HuH-7.5 (cell line): Measurements from ENCODE around the gene ENPP7.
"Not testable (repeated sequence)": the region's sequence is repeated elsewhere in the genome, so short reads cannot be mapped to it uniquely, and the experiment has no call there.

Source experiments
- DNase-seq: peaks from one replicate; pipeline ENCODE4 v3.0.0; 2011; ENCODE audit warnings: low spot score

Gene ENPP7

DNA sequence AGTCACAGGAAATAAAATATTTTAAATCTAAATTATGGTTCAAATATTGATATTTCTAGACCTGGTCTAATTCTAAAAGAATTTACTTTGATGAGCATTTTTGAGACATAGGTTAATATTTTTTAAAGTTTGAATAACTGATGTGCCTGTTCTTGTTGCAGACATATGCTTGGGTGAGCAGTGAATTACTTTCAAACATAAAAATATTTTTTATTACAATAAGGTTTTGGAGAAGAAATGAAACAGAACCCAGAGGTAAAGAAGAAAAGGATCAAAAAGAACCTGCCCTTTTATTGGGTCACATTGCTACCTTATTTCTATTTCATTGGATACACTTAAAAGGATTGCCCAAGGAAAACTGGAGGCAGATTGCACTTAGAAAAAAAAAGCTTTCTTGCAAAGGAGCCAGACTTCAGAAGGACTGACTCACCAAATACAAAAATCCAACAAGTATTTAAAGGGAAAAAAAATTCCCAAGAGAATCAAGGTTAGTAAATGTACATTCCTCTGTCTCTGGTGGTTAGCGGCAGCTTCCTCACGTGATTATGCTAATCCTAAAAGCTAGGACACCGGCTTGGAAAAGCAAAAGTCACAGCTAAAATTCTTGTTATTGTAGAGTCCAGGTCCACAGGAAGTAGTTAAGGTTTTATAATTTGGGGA is 18.5 kb downstream of the ENPP7 start:
- no peak for DNase-seq

DNA sequence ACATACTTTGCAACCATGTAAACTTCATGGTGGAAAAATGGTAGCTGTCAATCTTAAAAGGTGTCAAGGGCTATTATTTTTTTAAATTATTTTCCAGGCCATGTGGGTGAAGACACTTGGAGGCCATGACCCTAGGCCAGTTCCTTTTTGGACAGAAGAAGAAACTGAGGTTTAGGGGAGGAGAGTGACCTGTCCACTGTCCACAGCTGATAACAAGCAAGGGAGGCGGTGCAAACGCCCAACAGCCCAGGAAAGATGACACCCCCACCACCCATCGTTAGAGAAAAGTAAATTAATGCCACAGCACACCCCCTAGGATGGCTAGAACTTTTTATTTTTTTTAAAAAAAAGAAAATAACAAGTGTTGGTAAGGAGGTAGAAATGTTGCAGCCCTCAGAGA is 19.2 kb downstream of the ENPP7 start:
- DNase-seq = no peak

DNA sequence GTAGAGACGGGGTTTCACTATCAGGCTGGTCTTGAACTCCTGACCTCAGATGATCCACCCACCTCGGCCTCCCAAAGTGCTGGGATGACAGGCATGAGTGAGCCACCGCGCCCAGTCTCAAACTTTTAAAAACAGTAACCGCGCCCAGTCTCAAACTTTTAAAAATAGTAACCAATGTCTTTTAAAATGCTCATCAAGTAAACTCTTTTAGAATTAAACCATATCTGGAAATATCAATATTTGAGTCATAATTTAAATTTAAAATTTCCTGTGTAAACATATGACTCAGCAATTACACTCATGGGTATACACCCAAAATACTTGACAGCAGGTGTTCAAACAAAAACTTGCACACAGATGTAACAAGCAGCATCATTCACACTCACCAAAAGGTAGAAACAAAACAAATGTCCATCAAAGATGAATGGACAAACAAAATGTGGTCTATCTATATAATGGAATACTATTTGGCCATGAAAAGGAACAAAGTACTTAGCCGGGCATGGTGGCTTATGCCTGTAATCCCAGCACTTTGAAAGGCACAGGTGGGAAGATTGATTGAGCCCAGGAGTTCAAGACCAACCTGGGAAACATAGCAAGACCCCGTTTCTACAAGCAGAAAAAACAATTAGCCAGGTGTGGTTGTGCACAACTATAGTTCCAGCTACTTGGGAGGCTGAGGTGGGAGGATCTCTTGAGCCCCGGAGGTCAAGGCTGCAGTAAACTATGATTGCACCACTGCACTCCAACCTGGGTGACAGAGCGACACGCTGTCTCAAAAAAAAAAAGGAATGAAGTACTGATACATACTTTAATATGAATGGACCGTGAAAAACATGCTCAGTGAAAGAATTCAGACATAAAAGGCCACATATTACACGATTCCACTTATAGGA is 20.2 kb downstream of the ENPP7 start:
- no peak for DNase-seq

DNA sequence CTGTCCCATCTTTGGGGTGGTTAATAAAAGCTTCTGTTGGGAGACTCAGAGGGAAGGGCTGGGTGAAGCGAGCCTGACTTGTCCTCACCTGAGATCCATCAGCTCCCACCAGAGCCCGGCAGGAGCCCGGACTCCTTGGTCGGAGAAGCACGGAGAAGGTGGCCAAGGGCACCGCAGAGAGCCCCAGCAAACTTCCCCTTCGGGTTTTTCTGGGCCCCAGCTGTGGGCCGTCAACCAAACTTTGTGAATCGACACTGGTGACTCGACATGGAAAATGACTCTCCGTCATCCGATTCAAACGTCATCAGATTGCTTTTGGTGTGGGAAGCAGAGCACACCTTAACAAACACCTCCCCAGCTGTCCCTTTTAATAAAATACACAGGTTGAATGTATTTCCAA is 21.4 kb downstream of the ENPP7 start:
- no peak for DNase-seq

DNA sequence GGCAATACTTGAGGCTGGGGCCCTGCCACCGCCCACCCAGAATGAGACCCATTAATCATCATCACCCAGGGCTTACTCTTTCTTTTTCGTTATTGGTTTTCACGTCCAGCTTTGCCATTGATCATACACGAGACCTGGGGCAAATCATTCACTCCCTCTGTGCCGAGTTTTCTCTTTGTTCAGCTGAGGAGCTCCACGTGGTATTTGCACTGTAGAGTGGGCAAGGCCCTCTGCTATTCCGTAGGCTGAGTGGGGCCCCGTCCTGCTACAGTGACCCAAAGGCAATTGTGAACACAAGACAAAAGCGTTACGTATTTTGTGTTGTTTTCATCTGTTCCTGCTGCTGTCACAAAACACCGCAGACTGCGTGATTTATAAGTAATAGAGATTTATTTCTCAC is 23.6 kb downstream of the ENPP7 start:
- DNase-seq = no peak

DNA sequence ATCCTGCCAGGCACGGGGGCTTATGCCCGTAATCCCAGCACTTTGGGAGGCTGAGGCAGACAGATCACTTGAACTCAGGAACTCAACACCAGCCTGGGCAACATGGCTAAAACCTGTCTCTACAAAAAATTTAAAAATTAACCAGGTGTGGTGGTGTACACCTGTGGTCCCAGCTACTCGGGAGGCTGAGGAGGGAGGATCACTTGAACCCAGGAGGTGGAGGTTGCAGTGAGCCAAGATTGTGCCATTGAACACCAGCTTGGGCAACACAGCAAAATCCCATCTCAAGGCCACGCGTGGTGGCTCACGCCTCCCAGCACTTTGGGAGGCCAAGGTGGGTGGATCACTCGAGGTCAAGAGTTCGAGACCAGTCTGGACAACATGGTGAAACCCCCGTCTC is 24.2 kb downstream of the ENPP7 start:
- DNase-seq = not testable (repeated sequence)

DNA sequence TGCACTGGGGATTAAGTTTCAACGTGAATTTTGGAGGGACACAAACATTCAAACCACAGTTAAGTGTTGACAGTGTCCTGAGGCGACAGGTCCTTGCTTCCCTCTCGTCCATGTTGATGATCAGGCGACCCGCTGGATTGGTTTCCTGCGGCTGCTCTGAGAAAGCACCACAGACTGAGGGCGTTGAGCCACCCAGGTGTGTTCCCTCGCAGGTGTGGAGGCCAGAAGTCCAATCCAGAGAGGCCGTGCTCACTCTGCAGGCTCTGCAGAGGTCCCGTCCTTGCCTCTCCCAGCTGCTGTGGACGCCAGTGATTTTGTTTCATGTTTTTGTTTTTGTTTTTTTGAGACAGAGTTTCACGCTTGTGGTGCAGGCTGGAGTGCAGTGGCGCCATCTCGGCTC is 24.8 kb downstream of the ENPP7 start:
- DNase-seq = no peak

DNA sequence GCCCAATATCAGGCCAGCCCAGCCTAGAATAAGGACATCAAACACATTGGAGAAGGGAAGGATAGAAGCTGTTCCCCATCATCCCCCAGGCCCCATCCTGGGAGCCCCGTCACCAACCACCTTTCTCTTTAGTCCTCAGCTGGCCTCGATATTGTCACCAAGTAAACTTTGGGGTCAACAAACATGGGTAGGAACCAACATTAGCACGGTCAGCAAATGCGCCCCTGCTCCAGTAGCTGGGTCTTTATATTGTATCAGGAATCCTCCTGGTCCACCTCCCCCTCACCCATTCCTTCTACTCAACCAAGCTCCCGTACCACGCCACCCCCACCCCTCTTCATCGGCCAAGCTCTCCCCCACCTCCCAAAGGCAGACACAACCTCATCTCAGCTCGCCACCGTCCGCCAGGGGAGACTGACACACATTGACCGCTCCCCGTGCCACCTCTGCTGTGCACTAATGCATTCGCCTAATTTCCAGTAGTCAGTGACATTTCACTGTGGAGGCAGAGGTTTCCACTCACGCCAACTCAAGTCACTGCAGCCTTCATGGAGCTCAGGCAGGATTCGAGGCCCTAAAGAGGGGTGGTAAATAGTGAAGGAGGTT is 26.5 kb downstream of the ENPP7 start:
- no peak for DNase-seq

DNA sequence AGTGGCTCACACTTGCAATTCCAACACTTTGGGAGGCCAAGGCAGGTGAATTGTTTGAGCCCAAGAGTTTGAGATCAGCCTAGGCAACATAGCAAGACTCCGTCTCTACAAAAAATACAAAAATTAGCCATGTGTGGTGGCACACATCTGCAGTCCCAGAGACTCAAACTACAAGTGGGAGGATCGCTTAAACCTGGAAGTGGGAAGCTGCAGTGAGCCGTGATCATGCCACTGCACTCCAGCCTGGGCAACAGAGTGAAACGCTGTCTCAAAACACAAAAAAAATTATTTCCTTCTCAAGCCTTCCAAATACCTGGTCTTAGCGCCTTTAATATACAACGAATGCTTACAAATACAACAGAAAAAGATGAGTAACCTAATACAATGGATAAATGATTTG is 27.5 kb downstream of the ENPP7 start:
- no peak for DNase-seq

DNA sequence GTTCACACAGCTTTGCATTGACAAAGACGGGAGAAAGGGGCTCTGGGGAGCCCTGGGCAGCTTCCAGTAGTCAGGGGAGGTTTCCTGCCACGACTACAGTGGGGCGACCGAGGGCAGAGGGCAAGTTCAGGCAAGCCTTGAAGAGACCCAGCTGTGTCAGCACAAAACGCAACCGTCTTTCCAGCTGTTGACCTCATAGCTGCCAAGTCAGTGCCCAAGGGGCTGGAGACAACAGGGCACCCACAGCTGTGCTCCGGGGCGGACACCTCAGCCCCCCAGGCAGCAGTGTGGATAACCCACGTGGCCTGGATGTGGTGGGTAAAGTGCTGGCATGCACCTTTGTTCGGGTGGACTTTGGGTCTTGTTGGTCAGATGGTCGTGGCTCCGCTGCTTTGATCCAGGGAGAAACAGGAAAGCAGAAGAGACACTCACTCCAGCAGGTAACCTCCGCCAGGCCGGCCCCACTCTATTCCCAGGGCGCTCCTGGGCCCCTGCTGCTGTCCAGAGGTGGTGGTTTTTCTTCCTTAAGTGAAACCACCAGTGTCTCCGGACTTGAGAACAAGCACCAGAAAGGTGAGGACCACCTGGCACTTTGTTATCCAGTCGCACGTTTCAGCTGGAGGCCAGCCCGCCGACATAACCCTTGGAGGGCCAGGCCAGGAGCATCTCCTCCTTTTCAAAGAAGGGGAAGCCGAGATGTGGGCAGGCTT is 29.6 kb downstream of the ENPP7 start:
- DNase-seq = no peak

DNA sequence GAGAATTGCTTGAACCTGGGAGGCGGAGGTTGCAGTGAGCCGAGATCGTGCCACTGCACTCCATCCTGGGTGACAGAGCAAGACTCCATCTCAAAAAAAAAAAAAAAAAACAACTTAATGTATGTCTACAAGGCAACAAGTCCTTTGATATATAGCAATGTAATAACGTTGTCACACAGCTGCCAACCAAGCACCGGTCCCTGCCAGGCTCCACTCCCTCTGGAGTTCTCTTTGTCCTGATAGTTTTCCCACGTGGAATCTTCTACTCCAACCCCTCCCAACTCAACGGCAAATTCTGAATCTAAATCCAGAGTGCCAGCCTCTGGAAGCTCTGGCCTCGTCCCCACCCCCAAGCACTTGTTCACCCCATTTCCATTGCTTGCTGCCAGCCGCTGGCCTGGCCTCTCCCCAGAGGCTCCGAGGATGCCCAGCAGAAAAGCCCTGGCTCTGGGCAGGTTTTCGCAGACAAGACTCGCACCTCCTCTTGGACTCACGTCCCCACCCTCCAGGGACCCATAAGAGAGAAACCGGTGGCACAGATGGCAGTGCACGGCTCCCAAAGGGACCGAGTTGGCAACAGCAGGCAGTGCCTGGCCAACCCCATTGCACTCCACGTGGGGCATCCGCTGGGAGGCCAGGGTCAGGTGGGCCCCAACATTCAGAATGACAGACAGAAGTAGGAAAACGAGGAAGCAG is 31.3 kb downstream of the ENPP7 start:
- DNase-seq = no peak

DNA sequence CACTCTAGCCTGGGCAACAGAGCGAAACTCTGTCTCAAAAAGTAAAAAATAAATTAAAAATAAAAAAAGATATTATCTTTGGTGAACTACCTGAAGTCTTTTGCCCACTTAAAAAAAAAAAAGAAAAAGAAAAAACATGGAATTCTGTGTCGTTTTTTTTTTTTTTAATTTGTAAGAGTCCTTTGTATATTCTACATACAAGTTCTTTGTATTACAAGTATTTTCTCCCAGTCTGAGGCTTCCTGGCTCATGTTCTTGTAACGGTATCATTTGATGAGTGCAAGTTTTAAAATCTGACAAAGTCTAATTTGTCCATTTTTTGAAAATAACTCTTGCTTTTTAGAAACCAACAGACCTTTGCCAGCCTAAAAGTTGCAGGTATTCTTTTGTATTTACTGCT is 35.0 kb downstream of the ENPP7 start:
- no peak for DNase-seq

DNA sequence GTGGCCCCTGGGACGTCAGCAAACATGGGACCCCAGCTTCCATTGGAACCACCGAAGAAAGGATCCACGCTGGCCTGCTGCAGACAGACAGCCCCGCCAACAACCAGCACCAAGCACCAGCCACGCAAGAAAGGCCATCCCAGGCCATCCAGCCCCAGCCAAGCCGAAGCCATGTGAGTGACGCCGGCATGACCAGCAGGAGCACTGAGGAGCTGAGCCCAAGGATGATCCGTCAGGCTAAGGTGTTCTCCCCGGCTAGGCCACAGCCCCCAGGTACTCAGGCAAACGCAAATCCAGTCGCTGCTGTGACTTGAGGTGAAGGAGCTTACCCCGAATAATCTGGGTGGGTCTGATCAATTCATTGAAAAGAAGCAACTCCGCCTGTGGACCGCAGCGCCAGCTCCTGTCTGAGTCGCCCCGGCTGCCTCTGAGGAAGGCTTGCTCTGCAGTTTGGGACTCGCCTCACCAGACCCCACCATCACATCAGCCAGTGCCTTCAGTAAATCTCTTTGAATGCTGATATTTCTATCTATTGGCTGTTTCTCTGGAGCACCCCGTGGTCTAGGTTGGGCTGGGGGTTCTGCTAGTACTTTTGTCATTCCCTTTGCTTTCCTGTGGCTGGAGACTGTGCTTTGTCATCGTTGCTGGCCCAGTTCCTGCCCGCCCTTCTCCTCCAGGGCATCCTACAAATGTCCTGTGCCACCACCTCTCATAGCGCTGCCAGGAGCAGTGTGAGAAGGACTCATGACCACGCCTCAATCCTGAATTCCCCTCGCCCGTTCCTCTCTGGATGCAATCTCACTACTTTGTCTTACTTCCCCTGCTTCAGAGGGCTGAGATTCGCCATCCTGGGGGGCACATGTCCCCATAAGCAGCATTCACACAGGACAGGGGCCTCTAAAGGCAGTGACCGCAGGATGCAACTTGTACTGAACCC is 39.1 kb downstream of the ENPP7 start:
- no peak for DNase-seq

DNA sequence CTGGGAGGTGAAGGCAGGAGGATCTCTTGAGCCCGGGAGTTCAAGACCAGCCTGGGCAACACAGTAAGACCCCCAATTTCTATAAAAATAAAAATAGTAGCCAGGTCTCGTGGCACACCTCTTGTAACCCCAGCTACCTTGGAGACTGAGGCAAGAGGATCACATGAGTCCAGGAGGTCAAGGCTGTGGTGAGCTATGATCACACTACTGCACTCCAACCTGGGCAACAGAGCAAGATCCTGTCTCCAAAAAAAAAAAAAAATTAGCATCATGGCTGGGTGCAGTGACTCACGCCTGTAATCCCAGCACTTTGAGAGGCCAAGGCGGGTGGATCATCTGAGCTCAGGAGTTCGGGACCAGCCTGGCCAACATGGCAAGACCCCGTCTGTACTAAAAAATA is 40.5 kb downstream of the ENPP7 start:
- DNase-seq = no peak

DNA sequence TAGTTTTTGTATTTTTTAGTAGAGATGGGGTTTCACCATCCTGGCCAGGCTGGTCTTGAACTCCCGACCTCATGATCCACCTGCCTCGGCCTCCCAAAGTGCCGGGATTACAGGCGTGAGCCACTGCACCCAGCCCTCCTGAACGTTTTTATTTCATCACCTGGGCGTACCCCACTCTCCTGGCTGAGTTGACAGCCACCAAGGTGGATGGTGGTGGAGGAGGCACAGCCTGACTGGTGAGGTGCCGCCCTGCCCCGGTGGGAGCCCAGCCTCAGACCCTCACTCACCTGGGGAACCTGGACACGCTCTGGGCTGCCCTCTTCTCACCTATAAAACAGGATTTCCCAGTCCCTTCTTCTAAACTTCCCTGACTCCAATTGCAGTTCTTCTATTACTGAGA is 42.0 kb downstream of the ENPP7 start:
- DNase-seq = not testable (repeated sequence)

DNA sequence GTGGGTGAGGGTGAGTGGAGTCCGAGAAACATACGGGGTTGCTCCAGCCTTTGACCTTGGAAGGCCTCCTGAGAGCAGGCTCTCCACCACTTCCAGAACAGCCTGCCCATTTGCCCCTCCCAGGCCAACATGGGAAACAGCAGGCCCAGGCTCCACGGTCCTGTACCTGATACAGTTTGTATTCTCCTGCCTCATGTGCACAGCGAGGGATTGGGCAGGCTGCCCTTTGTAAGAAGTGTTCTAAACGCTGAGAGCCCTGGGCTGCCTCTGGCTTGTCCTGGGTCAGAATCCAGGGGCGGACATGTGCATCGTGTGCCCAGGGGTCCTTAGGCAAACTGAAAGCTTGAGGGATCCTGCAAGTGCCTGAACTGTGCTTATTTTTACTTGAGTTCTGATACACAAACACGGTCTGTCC is 43.8 kb downstream of the ENPP7 start:
- DNase-seq = no peak

DNA sequence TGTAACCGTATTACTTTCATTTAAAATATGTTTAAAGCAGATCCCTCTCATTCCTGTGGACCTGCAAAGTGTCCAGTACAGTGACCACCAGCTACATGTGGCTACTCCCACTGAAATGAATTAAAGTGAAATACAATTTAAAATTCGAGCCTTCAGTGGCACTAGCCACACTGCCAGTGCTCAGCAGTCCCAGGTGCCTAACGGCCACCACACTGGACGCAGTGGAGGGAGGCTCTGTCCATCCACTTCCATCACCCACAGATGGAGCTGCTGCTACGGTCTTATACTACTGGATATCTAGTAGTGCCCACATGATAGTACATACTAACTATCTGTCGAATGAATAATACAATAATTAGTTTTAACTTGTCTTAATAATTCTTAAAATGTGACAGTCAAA is 44.9 kb downstream of the ENPP7 start:
- DNase-seq = no peak

DNA sequence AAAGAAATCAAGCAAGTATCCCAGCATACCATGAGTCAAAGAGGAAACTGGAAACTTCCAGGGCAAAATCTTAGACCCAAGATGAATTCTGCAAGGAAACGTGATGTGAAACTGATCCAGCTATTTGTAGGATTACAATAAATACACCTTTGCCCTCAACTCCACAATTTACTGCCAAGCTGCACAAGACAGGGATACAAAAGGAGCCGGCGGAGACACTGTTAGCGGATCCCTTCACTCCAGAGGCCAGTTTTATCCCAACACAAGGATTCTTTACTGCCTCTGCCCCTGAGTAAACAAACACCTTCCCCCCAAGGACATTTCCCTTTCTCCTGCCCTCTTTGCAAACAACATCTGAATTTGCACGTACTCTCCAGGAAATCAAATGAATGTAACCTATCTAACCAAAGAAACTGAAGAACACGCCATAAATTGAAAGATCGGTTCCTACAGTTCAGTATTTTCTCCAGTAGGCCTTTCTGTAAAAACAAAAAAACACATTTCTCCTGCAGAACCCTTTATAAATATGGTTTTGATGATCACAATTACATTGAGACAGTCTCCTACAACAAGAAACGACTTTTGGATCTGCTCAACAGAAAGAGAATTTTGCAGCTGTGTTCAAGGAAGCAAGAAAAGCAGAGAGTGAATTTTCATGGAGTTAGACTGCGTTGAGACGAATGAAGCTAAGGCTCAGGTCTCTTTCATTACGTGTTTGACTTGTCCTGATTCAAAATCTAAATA is 45.8 kb downstream of the ENPP7 start:
- no peak for DNase-seq

DNA sequence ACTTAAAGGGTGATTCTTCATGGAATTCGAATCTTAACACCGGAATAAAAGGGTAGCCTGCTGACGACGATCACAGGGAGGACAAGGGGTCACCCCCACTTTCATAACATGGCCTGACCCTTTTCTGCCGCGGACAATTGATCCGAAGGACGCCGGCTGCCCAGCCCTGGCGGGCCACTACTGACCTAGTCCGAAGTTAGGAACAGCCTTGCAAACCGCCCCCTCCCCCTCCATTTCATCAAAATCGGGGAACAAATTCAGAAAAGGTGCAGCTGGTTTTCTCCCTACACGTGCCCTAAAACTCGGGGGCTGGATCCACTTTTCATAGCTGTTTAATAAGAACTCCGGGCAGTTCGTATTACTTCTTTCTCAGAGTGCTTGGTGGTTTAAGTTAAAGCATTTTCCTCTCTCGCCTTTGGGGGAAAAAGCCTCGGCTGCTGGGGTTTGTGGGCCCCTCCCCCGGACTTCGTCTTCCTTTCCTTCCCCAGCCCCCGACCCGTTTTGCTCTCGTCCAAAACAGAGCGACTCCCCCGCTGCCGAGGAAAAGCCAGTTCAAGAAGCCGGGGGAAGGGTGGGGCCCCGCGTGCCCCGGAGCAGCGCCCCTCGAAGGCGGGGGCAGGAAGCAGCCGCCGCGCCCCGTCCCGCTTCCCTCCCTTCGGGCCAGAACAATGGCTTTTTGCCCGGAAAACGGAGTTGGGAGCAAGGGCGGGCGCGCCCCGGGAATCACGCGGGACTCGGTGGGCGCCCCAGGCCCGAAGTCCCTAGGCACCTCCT is 46.6 kb downstream of the ENPP7 start:
- peak; percentile 79 for DNase-seq
